ENCODE measurements around the gene TMEM19. TPM values are rescaled to one million over a fixed set of nuclear protein-coding genes. Genes with fewer than 3 reads are reported as not detected.

TMEM19 gene
- total RNA-seq: 19.4 and 24.8 TPM in 2 replicates
- long read RNA-seq, full-length matches to known transcripts: 62 of 80 reads
- long read RNA-seq, partial matches to known transcripts: 6 of 80 reads
- long read RNA-seq, other reads (novel, unspliced or antisense): 12 of 80 reads

GRCh38 chr12:71685914-71686657, at the start of gene TMEM19:
Gene TMEM19, plus strand, starts transcription at chr12:71686082. Its CDS starts 599 bp downstream, at chr12:71686681.
- no peaks in the 10 kb centered on the region for H3K36me3 Mint-ChIP-seq (ENCODE audit: insufficient read depth)
- peak within 1 kb of the TSS; percentile 93 for H3K27ac Mint-ChIP-seq
- peak; percentile 79 for DNase-seq (ENCODE audit: low spot score, unreplicated experiment)
- H3K4me3 Mint-ChIP-seq (ENCODE audit: low read depth): peak within 1 kb of the TSS; percentile 89
- H3K4me1 Mint-ChIP-seq (ENCODE audit: low read depth): peaks cover 11% of the 10 kb centered on the region
- TF ChIP-seq, protein P1, sequence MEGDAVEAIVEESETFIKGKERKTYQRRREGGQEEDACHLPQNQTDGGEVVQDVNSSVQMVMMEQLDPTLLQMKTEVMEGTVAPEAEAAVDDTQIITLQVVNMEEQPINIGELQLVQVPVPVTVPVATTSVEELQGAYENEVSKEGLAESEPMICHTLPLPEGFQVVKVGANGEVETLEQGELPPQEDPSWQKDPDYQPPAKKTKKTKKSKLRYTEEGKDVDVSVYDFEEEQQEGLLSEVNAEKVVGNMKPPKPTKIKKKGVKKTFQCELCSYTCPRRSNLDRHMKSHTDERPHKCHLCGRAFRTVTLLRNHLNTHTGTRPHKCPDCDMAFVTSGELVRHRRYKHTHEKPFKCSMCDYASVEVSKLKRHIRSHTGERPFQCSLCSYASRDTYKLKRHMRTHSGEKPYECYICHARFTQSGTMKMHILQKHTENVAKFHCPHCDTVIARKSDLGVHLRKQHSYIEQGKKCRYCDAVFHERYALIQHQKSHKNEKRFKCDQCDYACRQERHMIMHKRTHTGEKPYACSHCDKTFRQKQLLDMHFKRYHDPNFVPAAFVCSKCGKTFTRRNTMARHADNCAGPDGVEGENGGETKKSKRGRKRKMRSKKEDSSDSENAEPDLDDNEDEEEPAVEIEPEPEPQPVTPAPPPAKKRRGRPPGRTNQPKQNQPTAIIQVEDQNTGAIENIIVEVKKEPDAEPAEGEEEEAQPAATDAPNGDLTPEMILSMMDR (IDR thresholded peaks at IDR 0.05; ENCODE audit: unreplicated experiment): peak; percentile 29
- H3K27me3 Mint-ChIP-seq: no peaks in the 10 kb centered on the region
- H3K9me3 Mint-ChIP-seq (ENCODE audit: low read depth): no peaks in the 10 kb centered on the region

- TF ChIP-seq, protein P1 (IDR thresholded peaks at IDR 0.05; ENCODE audit: unreplicated experiment): peak; percentile 76
- no peak overlapping the region for H3K4me3 Mint-ChIP-seq (ENCODE audit: low read depth)
- no peak overlapping the region for H3K27ac Mint-ChIP-seq
- no peaks in the 10 kb centered on the region for H3K27me3 Mint-ChIP-seq
- peaks cover 4% of the 10 kb centered on the region for H3K4me1 Mint-ChIP-seq (ENCODE audit: low read depth)
- no peaks in the 10 kb centered on the region for H3K9me3 Mint-ChIP-seq (ENCODE audit: low read depth)
- H3K36me3 Mint-ChIP-seq (ENCODE audit: insufficient read depth): peaks cover 33% of the 10 kb centered on the region
- DNase-seq (ENCODE audit: low spot score, unreplicated experiment): no peak
Observed at GRCh38 chr12:71636704-71637115, 49.2 kb upstream of the TMEM19 start.

GRCh38 chr12:71638499-71638898, 47.4 kb upstream of the TMEM19 start:
- H3K9me3 Mint-ChIP-seq (ENCODE audit: low read depth): no peaks in the 10 kb centered on the region
- DNase-seq (ENCODE audit: low spot score, unreplicated experiment): no peak
- TF ChIP-seq, protein P1 (IDR thresholded peaks at IDR 0.05; ENCODE audit: unreplicated experiment): no peak
- H3K4me1 Mint-ChIP-seq (ENCODE audit: low read depth): peaks cover 13% of the 10 kb centered on the region
- no peak overlapping the region for H3K4me3 Mint-ChIP-seq (ENCODE audit: low read depth)
- no peaks in the 10 kb centered on the region for H3K27me3 Mint-ChIP-seq
- no peak overlapping the region for H3K27ac Mint-ChIP-seq
- peaks cover 33% of the 10 kb centered on the region for H3K36me3 Mint-ChIP-seq (ENCODE audit: insufficient read depth)

DNA sequence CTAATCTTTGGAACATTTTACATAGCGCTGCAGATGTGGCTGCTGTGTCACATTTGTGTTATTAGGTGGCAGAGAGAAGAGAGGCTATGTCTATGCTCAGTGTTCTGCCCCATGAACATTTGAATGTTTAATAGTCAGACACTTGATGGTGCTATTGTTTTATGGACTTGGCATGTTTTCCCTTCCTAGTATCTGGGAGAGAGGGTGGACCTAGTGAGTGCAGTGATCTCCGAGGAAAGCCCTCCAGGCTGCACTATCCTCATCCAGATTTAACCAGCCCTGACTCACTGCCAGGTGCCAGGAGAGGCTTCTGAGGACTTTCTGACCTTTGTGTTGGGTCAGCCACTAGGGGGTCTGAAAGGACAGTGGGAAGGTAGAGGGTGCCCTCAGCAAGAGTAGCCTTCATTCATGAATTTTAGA, 46.5 kb upstream of the TMEM19 start:
- Mint-ChIP-seq H3K9me3 (ENCODE audit: low read depth) (no peaks in the 10 kb centered on the region), H3K27me3 (no peaks in the 10 kb centered on the region), H3K36me3 (ENCODE audit: insufficient read depth) (peaks cover 37% of the 10 kb centered on the region), H3K27ac (no peak overlapping the region), H3K4me1 (ENCODE audit: low read depth) (peaks cover 13% of the 10 kb centered on the region), H3K4me3 (ENCODE audit: low read depth) (no peak overlapping the region)
- TF ChIP-seq, protein P1 (IDR thresholded peaks at IDR 0.05; ENCODE audit: unreplicated experiment): peak; percentile 26
- DNase-seq (ENCODE audit: low spot score, unreplicated experiment): no peak

DNA sequence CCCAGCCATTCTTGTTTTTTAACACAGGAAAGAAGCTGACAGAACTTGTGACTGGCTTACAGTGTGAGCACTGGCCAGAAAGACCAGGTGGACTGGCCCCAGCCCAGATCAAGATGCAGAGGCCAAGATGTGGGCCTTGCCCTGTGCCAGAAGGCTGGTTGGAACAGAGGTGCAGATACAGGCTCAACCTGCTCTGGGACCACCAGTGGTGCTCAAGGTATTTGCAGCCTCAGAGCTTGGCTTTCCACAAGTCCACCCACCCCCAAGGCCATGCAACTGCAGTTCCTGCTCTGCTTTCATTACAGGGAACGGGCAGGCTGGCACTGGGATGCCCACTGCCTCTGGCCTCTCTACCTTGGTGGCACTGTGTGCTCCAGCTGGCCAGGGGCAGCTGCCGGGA, 45.6 kb upstream of the TMEM19 start:
- H3K27ac Mint-ChIP-seq: no peak overlapping the region
- no peak for DNase-seq (ENCODE audit: low spot score, unreplicated experiment)
- H3K27me3 Mint-ChIP-seq: no peaks in the 10 kb centered on the region
- H3K9me3 Mint-ChIP-seq (ENCODE audit: low read depth): no peaks in the 10 kb centered on the region
- H3K4me1 Mint-ChIP-seq (ENCODE audit: low read depth): peaks cover 13% of the 10 kb centered on the region
- TF ChIP-seq, protein P1 (IDR thresholded peaks at IDR 0.05; ENCODE audit: unreplicated experiment): no peak
- H3K4me3 Mint-ChIP-seq (ENCODE audit: low read depth): no peak overlapping the region
- peaks cover 35% of the 10 kb centered on the region for H3K36me3 Mint-ChIP-seq (ENCODE audit: insufficient read depth)
